GM12872 (cell line): ENCODE results near the gene TSPAN4.

Experiments
- TF ChIP-seq, protein P1 (sequence below): IDR thresholded peaks from 3 replicates; pipeline ENCODE4 v1.5.1; 2011; ENCODE audit warnings: low read depth, mild to moderate bottlenecking, low read length, moderate library complexity; ENCODE audit not compliant: insufficient read depth

The TSPAN4 gene, protein sequence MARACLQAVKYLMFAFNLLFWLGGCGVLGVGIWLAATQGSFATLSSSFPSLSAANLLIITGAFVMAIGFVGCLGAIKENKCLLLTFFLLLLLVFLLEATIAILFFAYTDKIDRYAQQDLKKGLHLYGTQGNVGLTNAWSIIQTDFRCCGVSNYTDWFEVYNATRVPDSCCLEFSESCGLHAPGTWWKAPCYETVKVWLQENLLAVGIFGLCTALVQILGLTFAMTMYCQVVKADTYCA

DNA sequence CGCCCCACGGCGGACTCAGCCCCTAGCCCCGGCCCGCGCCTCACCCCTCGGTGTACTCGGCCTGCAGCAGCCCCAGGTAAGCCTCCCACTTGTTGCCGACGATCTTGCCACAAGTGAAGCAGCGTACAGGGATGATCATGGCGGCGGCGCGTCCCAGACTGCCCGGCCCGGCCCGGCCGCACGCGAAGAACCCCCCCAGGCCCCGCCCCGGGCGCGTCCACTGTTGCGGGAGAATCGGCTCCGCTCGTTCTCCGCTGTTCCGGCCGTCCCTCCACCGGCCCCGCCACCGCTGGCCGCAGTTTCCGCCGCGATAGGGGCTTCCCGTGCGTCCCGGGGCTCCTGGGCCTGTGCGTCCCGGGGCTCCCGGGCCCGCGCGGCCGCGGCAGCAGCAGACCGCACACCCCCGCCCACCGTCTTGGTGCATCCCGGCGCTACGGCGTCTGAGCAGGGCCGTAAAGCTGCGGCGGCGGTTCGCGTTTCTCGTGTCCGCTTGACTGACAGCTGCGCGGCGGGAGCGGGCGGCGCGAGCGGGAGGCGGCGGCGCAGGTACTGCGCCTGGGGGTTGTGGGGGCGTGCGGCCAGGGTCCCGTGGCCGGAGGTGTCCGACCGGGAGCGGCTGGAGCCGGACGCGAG, at the start of gene TSPAN4, which contains the start of gene POLR2L:
TSPAN4 (plus strand) TSS at position 483 of the 633 bp plus-strand sequence. CDS start 7,453 bp downstream, outside the sequence.
POLR2L (minus strand) TSS at position 160 of the 633 bp plus-strand sequence; CDS start at position 139, 21 bp downstream.
- TF ChIP-seq, protein P1, sequence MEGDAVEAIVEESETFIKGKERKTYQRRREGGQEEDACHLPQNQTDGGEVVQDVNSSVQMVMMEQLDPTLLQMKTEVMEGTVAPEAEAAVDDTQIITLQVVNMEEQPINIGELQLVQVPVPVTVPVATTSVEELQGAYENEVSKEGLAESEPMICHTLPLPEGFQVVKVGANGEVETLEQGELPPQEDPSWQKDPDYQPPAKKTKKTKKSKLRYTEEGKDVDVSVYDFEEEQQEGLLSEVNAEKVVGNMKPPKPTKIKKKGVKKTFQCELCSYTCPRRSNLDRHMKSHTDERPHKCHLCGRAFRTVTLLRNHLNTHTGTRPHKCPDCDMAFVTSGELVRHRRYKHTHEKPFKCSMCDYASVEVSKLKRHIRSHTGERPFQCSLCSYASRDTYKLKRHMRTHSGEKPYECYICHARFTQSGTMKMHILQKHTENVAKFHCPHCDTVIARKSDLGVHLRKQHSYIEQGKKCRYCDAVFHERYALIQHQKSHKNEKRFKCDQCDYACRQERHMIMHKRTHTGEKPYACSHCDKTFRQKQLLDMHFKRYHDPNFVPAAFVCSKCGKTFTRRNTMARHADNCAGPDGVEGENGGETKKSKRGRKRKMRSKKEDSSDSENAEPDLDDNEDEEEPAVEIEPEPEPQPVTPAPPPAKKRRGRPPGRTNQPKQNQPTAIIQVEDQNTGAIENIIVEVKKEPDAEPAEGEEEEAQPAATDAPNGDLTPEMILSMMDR = no peak

DNA sequence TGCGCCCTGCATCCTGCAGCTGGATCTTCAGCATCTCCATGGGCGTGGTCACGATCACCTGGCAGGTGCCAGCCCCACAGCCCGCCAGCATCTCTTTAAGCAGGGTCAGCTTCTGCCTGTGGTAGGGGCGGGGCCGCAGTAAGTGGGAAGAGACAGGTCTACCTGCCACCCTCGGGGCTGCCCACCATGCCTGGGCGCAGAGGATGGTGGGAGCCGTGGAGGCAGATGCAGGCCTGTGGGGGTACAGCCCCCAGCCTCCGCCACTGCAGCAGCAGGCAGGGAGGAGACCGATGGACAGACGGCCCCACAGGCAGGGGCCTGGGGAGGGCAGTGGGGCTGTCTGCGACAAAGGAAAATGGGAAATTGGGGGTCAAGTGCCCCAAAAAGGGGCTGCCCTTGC, 49.8 kb upstream of the TSPAN4 start:
- TF ChIP-seq, protein P1 = no peak

DNA sequence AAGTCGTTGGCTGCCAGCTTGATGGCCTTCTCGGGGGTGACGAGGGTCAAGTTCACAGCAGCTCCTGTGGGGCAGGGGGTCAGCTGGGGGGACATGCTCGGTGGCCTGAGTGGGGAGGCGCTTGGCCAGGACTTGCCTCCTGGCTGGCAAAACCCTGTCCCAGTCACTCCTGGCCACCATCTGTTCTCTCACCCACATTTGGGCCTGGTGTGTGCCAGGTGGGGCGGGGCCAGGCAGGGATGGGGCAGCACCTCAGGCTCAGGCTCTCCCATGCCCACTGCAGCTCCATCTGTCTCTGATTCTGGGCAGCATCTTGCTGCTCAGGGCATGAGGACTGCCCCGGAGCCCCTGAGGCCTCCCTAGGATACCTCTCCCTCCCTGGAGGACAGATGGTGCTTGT, 49.1 kb upstream of the TSPAN4 start:
- TF ChIP-seq, protein P1 = no peak

DNA sequence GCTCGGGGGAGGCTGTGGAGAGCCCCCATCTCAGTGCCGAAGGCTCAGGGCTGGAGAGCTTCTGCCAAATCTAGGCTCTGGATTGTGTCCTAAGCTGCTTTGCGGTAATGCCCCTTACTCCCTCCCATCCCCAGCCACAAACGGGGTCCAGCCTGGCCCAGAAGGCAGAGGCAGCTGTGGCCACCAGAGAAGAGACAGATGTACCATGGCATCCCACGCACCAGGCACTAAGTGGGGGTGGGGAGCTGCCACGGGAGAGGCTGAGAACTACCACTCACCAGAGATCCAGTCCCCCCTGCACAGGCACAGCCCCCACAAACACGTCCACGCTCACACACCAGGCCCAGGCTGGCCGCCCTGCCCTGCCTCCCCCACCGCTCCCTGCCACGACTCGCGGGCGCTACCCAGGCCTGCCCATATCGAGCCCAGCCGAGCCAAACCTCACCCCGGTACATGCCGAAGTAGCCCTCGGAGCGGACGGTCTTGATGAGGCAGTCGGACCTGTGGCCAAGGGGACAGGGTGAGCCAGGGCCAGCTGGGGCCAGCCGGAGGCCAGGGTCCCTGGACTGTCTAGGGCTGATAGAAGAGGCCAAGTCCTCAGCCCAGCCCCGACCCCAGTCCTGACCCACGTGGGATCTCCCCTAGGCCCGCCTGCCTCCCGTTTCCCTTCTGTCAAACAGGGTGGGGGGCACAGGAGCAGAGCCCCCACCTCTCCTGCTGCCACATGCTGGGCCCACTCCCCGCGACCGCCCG, 48.5 kb upstream of the TSPAN4 start:
- TF ChIP-seq, protein P1 = no peak

DNA sequence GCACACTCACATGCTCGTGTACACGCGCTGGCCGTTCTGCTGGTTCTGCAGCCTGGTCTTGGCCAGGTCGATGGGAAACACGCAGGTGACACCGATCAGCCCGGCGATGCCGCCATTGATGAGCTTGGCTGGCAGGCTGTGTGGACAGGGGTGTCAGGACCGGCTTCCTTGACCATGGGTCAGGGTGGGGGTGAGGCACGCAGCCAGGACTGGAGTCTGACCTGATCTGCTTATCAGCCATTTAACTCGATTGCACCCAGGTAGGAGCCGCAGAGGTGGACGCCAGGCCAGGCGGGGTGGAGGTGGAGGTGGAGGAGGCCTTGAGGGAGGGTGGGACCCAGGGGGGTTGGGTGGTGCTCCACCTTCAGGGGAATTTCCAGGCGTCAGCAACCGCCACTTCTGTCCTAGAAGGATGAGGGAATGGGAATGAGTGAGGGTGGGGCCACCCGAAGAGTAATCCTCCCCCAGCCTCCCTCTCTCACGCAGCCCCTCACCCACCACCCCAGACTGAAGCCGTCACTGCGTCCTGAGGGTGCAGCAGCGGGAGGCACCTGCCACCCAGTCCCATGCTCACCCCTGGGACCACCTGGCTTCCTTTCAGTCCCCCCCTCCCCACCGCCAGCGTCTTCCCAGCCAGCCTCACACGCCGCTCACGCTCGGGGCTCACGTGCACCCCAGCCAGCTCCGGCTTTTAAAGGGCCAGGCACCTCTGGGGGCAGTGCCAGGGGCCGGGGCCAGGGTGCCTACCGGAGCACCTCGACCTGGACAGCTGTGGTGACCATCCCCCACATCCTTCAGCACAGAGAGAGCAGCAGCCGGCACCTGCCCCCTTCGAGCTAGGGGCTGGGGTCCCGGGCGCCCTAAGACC, 47.7 kb upstream of the TSPAN4 start:
- TF ChIP-seq, protein P1 = no peak

DNA sequence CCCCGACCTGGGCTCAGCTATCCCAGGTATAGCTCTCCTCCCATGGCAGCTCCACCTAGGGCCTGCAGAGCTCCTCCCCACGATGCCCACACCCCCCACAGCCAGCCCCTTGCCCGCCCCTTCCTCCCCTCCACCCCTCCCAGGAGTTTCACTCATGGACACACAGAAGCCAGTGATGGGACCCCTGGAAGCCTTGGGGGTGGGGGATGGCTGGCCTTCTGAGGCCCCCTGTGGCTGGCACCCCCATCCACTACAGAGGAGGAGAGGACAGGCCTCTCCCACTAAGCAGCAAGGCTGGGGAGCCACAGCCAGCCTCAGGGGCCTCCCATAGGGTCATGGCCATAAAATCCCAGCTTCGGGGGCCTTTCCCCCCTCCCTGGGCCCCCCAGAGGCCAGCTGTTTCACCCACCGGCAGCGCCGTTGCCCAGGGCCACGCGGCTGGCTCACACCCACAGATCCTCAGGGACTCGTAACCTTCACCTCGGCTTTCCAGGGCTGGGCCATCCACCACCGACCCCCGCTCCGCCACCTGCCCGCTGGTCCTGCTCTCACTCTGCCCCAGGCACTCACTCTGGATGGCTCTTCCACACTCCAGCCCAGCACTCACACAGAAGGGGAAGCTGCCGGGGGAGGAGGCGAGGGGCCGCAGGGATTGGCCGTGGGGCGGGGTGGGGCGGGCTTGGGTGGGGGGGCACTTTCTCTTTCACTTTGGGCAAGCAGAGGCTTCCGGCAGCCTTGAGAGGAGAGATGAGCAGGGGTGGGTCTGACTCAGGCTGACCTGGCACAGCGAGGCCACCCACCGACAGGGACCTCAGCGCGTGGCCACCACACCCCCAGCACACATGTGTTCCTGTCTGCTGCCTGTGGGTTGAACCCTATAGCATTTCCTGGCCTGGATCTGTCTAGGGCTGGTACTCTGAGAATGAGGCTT, 46.8 kb upstream of the TSPAN4 start:
- TF ChIP-seq, protein P1 = no peak
